A549 (cell line): ENCODE data around the gene LACTBL1. TPM values are rescaled to one million over a fixed set of nuclear protein-coding genes. Genes with fewer than 3 reads are reported as not detected.

Experiments
- ATAC-seq, 2 experiments: fragments of 200-7000 bp in 1 of 2; fragments of >200 bp in 1 of 2; cut with Nextera tagmentation in 1 of 2; cut with Tn5 transposase in 1 of 2; 3 replicates each; pipeline versions ENCODE4 v1.8.0 to v1.9.1; 2018 to 2020; ENCODE audit warnings: mild to moderate bottlenecking in 1 of 2, moderate library complexity in 1 of 2
- CTCF ChIA-PET: fragments of 300-600 bp; sonication (Branson Sonifier 250); formaldehyde crosslinking; extraction: SDS; loops from one replicate; lab custom pipeline; 2021; ENCODE audit warnings: antibody characterized with exemption, inconsistent platforms; lab: Yijun Ruan, JAX
- POLR2A ChIA-PET: fragments of 350-600 bp; formaldehyde crosslinking; extraction: SDS; loops from one replicate; lab custom pipeline; 2021; ENCODE audit warnings: antibody characterized with exemption, inconsistent platforms; lab: Yijun Ruan, JAX
- DNase-seq, 2 experiments: peaks; one replicate each; pipeline versions ENCODE4 v3.0.0 to v3.0.0-alpha.2; 2011 to 2016; ENCODE audit warnings: low read depth in 1 of 2, low spot score in 1 of 2
- FAIRE-seq: peaks from 2 replicates; lab custom pipeline; 2011; peaks lifted over from hg19 to GRCh38; lab: Jason Lieb, UNC
- H3K27ac ChIP-seq, 2 experiments: fragments of >200 bp; sonication (Bioruptor Twin); formaldehyde crosslinking; 3 replicates each; pipeline ENCODE4 v1.5.1; 2016 to 2017
- H3K4me1 ChIP-seq: fragments of >200 bp; sonication (Bioruptor Twin); formaldehyde crosslinking; 3 replicates; pipeline ENCODE4 v1.6.1; 2016
- H3K4me2 ChIP-seq: fragments of >200 bp; sonication (Bioruptor Twin); formaldehyde crosslinking; 3 replicates; pipeline ENCODE4 v1.6.1; 2016
- H3K4me3 ChIP-seq: fragments of >200 bp; sonication (Bioruptor Twin); formaldehyde crosslinking; 3 replicates; pipeline ENCODE4 v1.5.1; 2016
- H3K9me3 ChIP-seq: fragments of >200 bp; sonication (Bioruptor Twin); formaldehyde crosslinking; 3 replicates; pipeline ENCODE4 v1.6.1; 2016
- BHLHE40 ChIP-seq: IDR thresholded peaks from 2 replicates; pipeline ENCODE4 v1.6.1; 2012; ENCODE audit warnings: low read depth, low read length, inconsistent platforms
- CEBPB ChIP-seq, 2 experiments: fragments of >200 bp in 1 of 2; sonication (Bioruptor Twin) in 1 of 2; formaldehyde crosslinking in 1 of 2; IDR thresholded peaks; 2 replicates each; pipeline ENCODE4 v1.6.1; 2012 to 2016
- CHD4 ChIP-seq: fragments of 200-600 bp; sonication (generic); IDR thresholded peaks from 2 replicates; pipeline ENCODE4 v1.6.1; 2016; ENCODE audit warnings: antibody characterized with exemption, mild to moderate bottlenecking, borderline replicate concordance
- ELK1 ChIP-seq: fragments of 150-350 bp; IDR thresholded peaks from 2 replicates; pipeline ENCODE4 v1.6.1; 2014; ENCODE audit warnings: low read depth, mild to moderate bottlenecking, low read length
- HEYL ChIP-seq: fragments of 250-450 bp; sonication (Bioruptor Pico); IDR thresholded peaks from 2 replicates; pipeline ENCODE4 v1.8.0; 2021; ENCODE audit warnings: mild to moderate bottlenecking, moderate library complexity
- HOXB13 ChIP-seq: fragments of 250-450 bp; sonication (Bioruptor Pico); IDR thresholded peaks from 2 replicates; pipeline ENCODE4 v1.5.0; 2020; ENCODE audit warnings: low read depth, mild to moderate bottlenecking, moderate library complexity
- KDM5A ChIP-seq: fragments of 200-600 bp; sonication (generic); IDR thresholded peaks from 2 replicates; pipeline ENCODE4 v1.6.1; 2016; ENCODE audit warnings: antibody characterized with exemption, mild to moderate bottlenecking
- NPAS2 ChIP-seq: fragments of 250-450 bp; sonication (Bioruptor Pico); IDR thresholded peaks from 2 replicates; pipeline ENCODE4 v1.8.0; 2022; ENCODE audit warnings: mild to moderate bottlenecking, moderate library complexity, borderline replicate concordance
- NR3C1 ChIP-seq: fragments of >200 bp; sonication (Bioruptor Twin); formaldehyde crosslinking; IDR thresholded peaks from 3 replicates; pipeline ENCODE4 v1.6.1; 2017
- PBX3 ChIP-seq: IDR thresholded peaks from 2 replicates; pipeline ENCODE4 v1.6.1; 2012
- RARB ChIP-seq: fragments of 250-450 bp; sonication (Bioruptor Pico); IDR thresholded peaks from 2 replicates; pipeline ENCODE4 v1.8.0; 2021; ENCODE audit warnings: mild to moderate bottlenecking, moderate library complexity
- SMC3 ChIP-seq: fragments of >200 bp; sonication (Bioruptor Twin); formaldehyde crosslinking; IDR thresholded peaks from 3 replicates; pipeline ENCODE4 v1.6.1; 2018; ENCODE audit warnings: inconsistent platforms
- SREBF2 ChIP-seq: fragments of 450-650 bp; IDR thresholded peaks from 2 replicates; pipeline ENCODE4 v1.6.1; 2014; ENCODE audit warnings: mild to moderate bottlenecking, moderate library complexity
- TP53 ChIP-seq: fragments of 250-450 bp; sonication (Bioruptor Pico); IDR thresholded peaks from 2 replicates; pipeline ENCODE4 v1.5.0; 2021; ENCODE audit warnings: mild to moderate bottlenecking, moderate library complexity
- ZC3H11A ChIP-seq: fragments of 450-650 bp; IDR thresholded peaks from 2 replicates; pipeline ENCODE4 v1.6.1; 2014; ENCODE audit warnings: antibody characterized with exemption, mild to moderate bottlenecking
- WGBS: methylation state at CpG from one replicate; pipeline ENCODE4 v1.1.6; 2017; ENCODE audit errors: missing lambda C conversion rate; 5-methylcytosine and 5-hydroxymethylcytosine counted together
- polyA plus RNA-seq, 4 experiments: library from polyadenylated mRNA; depleted of rRNA in 3 of 4; stranded (reverse); fragments of >200 nt; fragmentation: RNase III in 1 of 4; extraction: RNeasy Plus Mini Kit Qiagen cat#74134 plus additional on column Dnase treatment in 1 of 4; gene quantifications; 2 replicates in 3 of 4; 3 replicates in 1 of 4; pipeline ENCODE4 v1.2.3, GENCODE V29; 2011 to 2017
- TF ChIP-seq, protein P1 (sequence below): fragments of >200 bp; sonication (Bioruptor Twin); formaldehyde crosslinking; IDR thresholded peaks from 3 replicates; pipeline ENCODE4 v1.5.1; 2016
- TF ChIP-seq, protein P2 (sequence below): IDR thresholded peaks from 2 replicates; pipeline ENCODE4 v1.6.1; 2012; ENCODE audit warnings: low read depth, borderline replicate concordance
- TF ChIP-seq, protein P3 (sequence below): fragments of 200-600 bp; sonication (generic); IDR thresholded peaks from 2 replicates; pipeline ENCODE4 v1.6.1; 2016; ENCODE audit warnings: antibody characterized with exemption, mild to moderate bottlenecking, moderate library complexity
- TF ChIP-seq, protein P4 (sequence below): fragments of 250-450 bp; sonication (Bioruptor Pico); IDR thresholded peaks from 2 replicates; pipeline ENCODE4 v1.5.0; 2020; ENCODE audit warnings: low read depth, mild to moderate bottlenecking, moderate library complexity

Gene LACTBL1
- polyA plus RNA-seq, 2 of the 4 experiments (the other 2 are of a cell fraction): not detected

DNA sequence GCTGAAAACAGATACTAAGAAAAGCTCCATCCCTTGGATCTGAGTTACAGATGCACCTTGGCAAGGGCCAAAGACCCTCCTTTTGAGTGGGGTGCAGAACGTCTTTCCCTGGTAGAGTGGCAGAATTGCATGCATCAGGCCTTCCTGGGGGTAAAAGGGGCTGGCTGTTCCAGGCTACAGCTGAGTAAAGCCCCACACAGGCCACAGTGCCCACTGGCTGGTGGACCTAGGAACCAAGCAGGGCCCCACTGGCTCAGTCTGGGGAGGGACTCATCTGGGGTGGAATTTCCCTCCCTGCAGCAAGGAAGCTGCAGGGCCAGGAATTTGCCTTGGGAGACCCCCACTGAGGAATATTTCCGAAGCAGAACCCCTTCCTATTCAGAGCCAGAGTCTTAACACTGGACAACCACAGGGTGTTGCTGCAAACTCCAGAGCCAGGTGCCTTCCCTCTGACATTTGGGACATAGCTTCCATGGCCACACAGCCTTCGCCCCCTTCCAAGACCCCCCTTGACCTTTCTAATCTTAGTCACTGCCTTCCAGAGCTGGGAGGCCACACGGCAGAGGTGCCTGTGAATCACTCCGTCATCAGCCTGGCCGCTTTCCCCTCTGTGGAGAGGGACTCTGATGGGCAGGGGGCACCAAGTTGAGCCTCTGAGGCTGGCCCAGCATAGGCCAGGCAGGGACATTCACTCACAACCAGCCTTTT is 52.5 kb downstream of the LACTBL1 start:
- no peak for TF ChIP-seq SMC3
- no peak for TF ChIP-seq NR3C1
- no peak for TF ChIP-seq CEBPB (IDR thresholded peaks at IDR 0.05)
- no peak for TF ChIP-seq PBX3
- TF ChIP-seq TP53 (CRISPR knock-in tag): no peak
- TF ChIP-seq, protein P1, sequence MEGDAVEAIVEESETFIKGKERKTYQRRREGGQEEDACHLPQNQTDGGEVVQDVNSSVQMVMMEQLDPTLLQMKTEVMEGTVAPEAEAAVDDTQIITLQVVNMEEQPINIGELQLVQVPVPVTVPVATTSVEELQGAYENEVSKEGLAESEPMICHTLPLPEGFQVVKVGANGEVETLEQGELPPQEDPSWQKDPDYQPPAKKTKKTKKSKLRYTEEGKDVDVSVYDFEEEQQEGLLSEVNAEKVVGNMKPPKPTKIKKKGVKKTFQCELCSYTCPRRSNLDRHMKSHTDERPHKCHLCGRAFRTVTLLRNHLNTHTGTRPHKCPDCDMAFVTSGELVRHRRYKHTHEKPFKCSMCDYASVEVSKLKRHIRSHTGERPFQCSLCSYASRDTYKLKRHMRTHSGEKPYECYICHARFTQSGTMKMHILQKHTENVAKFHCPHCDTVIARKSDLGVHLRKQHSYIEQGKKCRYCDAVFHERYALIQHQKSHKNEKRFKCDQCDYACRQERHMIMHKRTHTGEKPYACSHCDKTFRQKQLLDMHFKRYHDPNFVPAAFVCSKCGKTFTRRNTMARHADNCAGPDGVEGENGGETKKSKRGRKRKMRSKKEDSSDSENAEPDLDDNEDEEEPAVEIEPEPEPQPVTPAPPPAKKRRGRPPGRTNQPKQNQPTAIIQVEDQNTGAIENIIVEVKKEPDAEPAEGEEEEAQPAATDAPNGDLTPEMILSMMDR: no peak
- TF ChIP-seq, all 56 proteins: peak for 0
- FAIRE-seq (no peak), DNase-seq (no peak), ATAC-seq (peak in 1 of 2 experiments; percentile 41; a peak in 1 of 6 replicates)
- Histone ChIP-seq H3K4me3 (no peak overlapping the region), H3K4me1 (no peaks in the 10 kb centered on the region), H3K4me2 (no peak overlapping the region), H3K9me3 (no peaks in the 10 kb centered on the region), H3K27ac (no peak overlapping the region)
- 53% methylated on average over 6 of the region's 6 CpGs for WGBS
- CTCF ChIA-PET: interaction anchor here (0.7 to 2.6 kb wide), 4 partner anchors 9 to 216 kb away, joined by 3 to 13 read pairs (median 5); no protein-coding TSS in a partner anchor
- POLR2A ChIA-PET: no interaction called here

DNA sequence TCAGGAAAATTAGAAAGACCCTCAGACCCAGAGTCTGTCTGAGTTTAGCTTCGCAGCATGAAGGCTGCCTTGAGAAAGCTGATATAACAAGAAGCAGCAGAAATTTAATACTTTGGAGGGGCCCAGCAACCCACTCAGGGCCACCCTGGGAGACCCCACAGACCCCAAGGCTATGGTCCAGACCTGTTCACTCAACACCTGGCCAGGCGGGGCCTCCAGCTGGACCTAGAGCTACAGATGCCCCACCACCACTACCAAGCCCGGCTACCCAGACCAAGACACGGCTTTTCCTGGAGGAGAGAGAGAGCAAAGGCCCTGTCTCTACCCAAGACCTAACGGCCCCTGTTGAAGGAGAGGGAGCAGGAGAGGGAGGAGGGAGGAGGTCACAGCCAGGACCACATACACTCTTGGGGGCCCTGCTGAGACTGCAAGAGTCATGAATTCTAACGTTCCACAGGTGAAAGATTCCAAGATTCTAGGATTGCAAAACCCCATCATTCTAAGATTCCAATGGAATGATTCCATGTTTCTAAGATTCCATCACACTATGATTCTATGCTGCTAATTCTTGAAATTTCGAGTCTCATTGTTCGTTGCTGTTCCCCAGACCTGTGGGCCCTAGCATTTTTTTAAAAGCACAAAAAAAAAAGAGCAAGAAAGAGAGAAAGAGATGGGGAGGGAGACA is 53.2 kb downstream of the LACTBL1 start:
- H3K4me2 ChIP-seq: no peak overlapping the region

More for the DNA sequence above, 53.2 kb downstream of the LACTBL1 start:
- 0 out of 6 replicates have a peak overlapping the region, but pooled peaks of 1 of the 2 experiments have one; percentile 21 for H3K27ac ChIP-seq
- H3K4me3 ChIP-seq: no peak overlapping the region
- no peaks in the 10 kb centered on the region for H3K4me1 ChIP-seq
- no peaks in the 10 kb centered on the region for H3K9me3 ChIP-seq
- ChIA-PET CTCF (interaction anchor here (1.3 to 2.6 kb wide), 5 partner anchors 11 to 215 kb away, joined by 3 to 13 read pairs (median 7); no protein-coding TSS in a partner anchor), POLR2A (no interaction called here)
- DNase-seq (no peak), FAIRE-seq (no peak), ATAC-seq (0 out of 6 replicates have a peak, but pooled peaks of 1 of the 2 experiments have one; percentile 21)
- WGBS: 49% methylated on average over 8 of the region's 8 CpGs
- TF ChIP-seq ELK1 (no peak), HEYL (no peak), ZC3H11A (no peak), RARB (no peak), HOXB13 (no peak), SREBF2 (no peak), BHLHE40 (no peak), TP53 (CRISPR knock-in tag) (no peak), NR3C1 (no peak), NPAS2 (CRISPR knock-in tag) (no peak), KDM5A (no peak), CHD4 (no peak)
- TF ChIP-seq, protein P2, sequence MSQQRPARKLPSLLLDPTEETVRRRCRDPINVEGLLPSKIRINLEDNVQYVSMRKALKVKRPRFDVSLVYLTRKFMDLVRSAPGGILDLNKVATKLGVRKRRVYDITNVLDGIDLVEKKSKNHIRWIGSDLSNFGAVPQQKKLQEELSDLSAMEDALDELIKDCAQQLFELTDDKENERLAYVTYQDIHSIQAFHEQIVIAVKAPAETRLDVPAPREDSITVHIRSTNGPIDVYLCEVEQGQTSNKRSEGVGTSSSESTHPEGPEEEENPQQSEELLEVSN: no peak
- TF ChIP-seq, protein P3, sequence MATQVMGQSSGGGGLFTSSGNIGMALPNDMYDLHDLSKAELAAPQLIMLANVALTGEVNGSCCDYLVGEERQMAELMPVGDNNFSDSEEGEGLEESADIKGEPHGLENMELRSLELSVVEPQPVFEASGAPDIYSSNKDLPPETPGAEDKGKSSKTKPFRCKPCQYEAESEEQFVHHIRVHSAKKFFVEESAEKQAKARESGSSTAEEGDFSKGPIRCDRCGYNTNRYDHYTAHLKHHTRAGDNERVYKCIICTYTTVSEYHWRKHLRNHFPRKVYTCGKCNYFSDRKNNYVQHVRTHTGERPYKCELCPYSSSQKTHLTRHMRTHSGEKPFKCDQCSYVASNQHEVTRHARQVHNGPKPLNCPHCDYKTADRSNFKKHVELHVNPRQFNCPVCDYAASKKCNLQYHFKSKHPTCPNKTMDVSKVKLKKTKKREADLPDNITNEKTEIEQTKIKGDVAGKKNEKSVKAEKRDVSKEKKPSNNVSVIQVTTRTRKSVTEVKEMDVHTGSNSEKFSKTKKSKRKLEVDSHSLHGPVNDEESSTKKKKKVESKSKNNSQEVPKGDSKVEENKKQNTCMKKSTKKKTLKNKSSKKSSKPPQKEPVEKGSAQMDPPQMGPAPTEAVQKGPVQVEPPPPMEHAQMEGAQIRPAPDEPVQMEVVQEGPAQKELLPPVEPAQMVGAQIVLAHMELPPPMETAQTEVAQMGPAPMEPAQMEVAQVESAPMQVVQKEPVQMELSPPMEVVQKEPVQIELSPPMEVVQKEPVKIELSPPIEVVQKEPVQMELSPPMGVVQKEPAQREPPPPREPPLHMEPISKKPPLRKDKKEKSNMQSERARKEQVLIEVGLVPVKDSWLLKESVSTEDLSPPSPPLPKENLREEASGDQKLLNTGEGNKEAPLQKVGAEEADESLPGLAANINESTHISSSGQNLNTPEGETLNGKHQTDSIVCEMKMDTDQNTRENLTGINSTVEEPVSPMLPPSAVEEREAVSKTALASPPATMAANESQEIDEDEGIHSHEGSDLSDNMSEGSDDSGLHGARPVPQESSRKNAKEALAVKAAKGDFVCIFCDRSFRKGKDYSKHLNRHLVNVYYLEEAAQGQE: no peak
- TF ChIP-seq, protein P4, sequence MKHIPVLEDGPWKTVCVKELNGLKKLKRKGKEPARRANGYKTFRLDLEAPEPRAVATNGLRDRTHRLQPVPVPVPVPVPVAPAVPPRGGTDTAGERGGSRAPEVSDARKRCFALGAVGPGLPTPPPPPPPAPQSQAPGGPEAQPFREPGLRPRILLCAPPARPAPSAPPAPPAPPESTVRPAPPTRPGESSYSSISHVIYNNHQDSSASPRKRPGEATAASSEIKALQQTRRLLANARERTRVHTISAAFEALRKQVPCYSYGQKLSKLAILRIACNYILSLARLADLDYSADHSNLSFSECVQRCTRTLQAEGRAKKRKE: no peak
